PFSK-1 (cell line): ENCODE data around the gene OTUD4.

Experiments
- FOXP2 ChIP-seq: optimal IDR thresholded peaks from 2 replicates; pipeline ENCODE3; 2011; ENCODE audit warnings: borderline replicate concordance, control low read depth, inconsistent platforms; ENCODE audit not compliant: insufficient read depth; ENCODE audit errors: extremely low read length, extremely low read depth
- POLR2AphosphoS5 ChIP-seq: IDR thresholded peaks from 2 replicates; pipeline ENCODE4 v1.6.1; 2012; ENCODE audit warnings: low read depth, mild to moderate bottlenecking, control low read depth, low read length, moderate library complexity
- SIN3A ChIP-seq: IDR thresholded peaks from 2 replicates; pipeline ENCODE4 v1.6.1; 2012; ENCODE audit warnings: mild to moderate bottlenecking, low read length, moderate library complexity, borderline replicate concordance; ENCODE audit not compliant: insufficient read depth
- TAF1 ChIP-seq: IDR thresholded peaks from 2 replicates; pipeline ENCODE4 v1.6.1; 2012; ENCODE audit warnings: low read length, control low read depth, borderline replicate concordance; ENCODE audit not compliant: insufficient read depth
- TF ChIP-seq, protein P1 (sequence below), 2 experiments: IDR thresholded peaks; 2 replicates each; pipeline versions ENCODE4 v1.6.1 to v1.8.0; 2011 to 2012; ENCODE audit warnings: low read depth in 2 of 2, low read length in 2 of 2, control low read depth in 1 of 2, inconsistent platforms in 1 of 2, mild to moderate bottlenecking in 1 of 2, moderate library complexity in 1 of 2; ENCODE audit not compliant: insufficient read depth in 1 of 2

OTUD4 gene

GRCh38 chr4:145168581-145169187, 11.7 kb downstream of the OTUD4 start:
- no peak for TF ChIP-seq SIN3A

DNA sequence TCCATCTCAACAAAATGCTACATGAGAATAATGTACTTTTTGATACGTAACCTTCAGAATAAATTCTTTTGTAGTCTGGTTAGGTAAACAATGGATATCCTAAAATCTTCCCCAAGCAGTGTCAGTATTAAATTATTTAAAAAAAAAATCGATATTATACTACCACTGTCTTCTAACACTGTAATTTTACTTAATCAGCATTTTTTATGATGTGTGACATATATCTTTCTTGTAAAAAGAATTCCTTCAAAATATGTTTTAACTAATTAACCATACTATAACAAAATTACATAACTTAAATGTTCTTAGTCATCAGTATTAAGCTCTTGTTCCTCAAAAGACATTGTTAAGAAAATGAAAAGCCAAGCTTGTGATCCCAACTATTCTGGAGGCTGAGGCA, 12.5 kb downstream of the OTUD4 start:
- TF ChIP-seq FOXP2 (no peak), POLR2AphosphoS5 (no peak), SIN3A (no peak), TAF1 (no peak)
- TF ChIP-seq, protein P1, sequence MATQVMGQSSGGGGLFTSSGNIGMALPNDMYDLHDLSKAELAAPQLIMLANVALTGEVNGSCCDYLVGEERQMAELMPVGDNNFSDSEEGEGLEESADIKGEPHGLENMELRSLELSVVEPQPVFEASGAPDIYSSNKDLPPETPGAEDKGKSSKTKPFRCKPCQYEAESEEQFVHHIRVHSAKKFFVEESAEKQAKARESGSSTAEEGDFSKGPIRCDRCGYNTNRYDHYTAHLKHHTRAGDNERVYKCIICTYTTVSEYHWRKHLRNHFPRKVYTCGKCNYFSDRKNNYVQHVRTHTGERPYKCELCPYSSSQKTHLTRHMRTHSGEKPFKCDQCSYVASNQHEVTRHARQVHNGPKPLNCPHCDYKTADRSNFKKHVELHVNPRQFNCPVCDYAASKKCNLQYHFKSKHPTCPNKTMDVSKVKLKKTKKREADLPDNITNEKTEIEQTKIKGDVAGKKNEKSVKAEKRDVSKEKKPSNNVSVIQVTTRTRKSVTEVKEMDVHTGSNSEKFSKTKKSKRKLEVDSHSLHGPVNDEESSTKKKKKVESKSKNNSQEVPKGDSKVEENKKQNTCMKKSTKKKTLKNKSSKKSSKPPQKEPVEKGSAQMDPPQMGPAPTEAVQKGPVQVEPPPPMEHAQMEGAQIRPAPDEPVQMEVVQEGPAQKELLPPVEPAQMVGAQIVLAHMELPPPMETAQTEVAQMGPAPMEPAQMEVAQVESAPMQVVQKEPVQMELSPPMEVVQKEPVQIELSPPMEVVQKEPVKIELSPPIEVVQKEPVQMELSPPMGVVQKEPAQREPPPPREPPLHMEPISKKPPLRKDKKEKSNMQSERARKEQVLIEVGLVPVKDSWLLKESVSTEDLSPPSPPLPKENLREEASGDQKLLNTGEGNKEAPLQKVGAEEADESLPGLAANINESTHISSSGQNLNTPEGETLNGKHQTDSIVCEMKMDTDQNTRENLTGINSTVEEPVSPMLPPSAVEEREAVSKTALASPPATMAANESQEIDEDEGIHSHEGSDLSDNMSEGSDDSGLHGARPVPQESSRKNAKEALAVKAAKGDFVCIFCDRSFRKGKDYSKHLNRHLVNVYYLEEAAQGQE (IDR thresholded peaks at IDR 0.05; ENCODE audit: insufficient read depth in 1 of 2, low read depth in 2 of 2, low read length in 2 of 2) = no peak

DNA sequence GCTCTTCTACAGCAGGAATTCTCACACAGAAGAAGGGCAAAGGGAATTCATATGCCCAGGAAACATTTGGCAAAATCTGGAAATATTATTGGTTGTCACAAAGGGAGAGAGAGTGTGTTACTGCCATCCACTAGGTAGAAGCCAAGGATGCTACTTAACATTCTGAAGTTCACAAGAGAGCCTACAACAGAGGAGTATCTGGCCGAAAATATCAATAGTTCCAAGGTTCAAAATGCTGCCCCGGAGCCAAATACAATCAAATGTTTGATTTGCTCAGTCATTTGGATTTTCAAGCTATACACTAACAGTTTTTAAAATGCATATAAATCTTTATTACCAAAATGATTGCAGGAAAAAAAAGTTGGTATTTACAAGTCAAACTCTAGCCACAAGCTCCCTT, 18.8 kb downstream of the OTUD4 start:
- TF ChIP-seq SIN3A (no peak), FOXP2 (no peak), POLR2AphosphoS5 (no peak), TAF1 (no peak)
- TF ChIP-seq, protein P1 (IDR thresholded peaks at IDR 0.05; ENCODE audit: insufficient read depth in 1 of 2, low read depth in 2 of 2, low read length in 2 of 2) = no peak

- TF ChIP-seq, protein P1 (IDR thresholded peaks at IDR 0.05; ENCODE audit: insufficient read depth in 1 of 2, low read depth in 2 of 2, low read length in 2 of 2) = no peak
- TF ChIP-seq POLR2AphosphoS5 = no peak
- TF ChIP-seq SIN3A = no peak
- no peak for TF ChIP-seq TAF1
- TF ChIP-seq FOXP2 = no peak
These were observed 23.4 kb downstream of the OTUD4 start for GRCh38 chr4:145156986-145157385.

DNA sequence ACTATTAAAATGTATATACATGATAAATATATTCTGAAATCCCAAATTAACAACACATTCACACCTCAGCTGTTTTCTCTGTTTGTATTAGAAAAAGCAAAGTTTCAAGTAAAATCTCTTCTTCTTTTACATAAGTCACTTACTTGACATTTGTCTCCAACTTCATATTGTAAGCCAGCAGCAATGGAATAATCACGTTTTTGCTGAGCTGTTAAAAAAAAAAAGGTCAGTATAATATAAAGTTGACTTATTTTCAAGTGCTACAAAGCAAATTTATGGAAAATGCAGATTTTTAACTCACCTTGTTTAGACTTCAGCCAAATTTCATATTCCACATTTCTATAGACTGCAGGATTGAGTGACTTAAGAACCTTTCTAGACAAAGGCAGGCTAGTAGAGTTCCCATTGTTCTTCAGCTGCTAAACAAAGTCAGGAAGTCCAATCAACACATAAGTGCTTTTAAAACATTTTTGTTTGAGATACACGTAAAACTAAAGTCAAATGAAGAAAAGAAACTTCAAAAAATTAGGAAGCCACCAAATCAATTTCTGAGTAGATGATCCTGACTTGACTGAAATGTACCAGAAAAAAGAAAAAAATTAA, 25.0 kb downstream of the OTUD4 start:
- TF ChIP-seq POLR2AphosphoS5 = no peak
- TF ChIP-seq TAF1 = no peak

GRCh38 chr4:145154573-145154972, 25.8 kb downstream of the OTUD4 start:
- no peak for TF ChIP-seq FOXP2

- TF ChIP-seq SIN3A (no peak), TAF1 (no peak), POLR2AphosphoS5 (no peak), FOXP2 (no peak)
- TF ChIP-seq, protein P1 (IDR thresholded peaks at IDR 0.05; ENCODE audit: insufficient read depth in 1 of 2, low read depth in 2 of 2, low read length in 2 of 2) = no peak
These were observed 26.5 kb downstream of the OTUD4 start for GRCh38 chr4:145153904-145154298.
